OCI-LY1 (cell line): Measurements from ENCODE around the gene RUSC1.

Source experiments
- EZH2 ChIP-seq: fragments of 200-600 bp; sonication (generic), shearing (Covaris generic); IDR thresholded peaks from 2 replicates; pipeline ENCODE4 v1.8.0; 2017; ENCODE audit warnings: borderline replicate concordance, mixed run types, mild to moderate bottlenecking, antibody characterized with exemption, low read length, moderate library complexity, mixed read lengths
- TF ChIP-seq, protein P1 (sequence below): fragments of 200-600 bp; sonication (generic), shearing (Covaris generic); IDR thresholded peaks from 2 replicates; pipeline ENCODE4 v1.5.1; 2017; ENCODE audit warnings: mild to moderate bottlenecking, antibody characterized with exemption, low read length, moderate library complexity, mixed read lengths

DNA sequence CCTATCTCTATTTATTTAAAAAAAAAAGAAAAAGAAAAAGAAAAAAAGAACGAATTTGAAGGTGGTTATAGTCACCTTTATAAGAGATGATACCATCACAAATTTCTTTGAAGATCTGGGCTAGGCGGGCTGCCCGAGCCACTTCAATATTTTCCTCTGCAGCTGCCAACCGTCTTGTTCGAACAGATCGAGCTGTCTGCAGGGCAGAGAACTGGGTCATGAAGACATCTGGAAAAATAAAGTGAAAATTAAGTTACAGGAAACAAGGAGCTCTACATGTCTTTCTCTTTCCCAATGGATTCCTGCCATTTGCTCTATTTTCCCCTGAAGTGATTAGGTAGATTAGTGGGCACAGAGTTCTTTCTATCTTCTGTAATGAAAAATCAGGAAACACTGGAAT lies 31.9 kb downstream of the RUSC1 start:
- TF ChIP-seq, protein P1, sequence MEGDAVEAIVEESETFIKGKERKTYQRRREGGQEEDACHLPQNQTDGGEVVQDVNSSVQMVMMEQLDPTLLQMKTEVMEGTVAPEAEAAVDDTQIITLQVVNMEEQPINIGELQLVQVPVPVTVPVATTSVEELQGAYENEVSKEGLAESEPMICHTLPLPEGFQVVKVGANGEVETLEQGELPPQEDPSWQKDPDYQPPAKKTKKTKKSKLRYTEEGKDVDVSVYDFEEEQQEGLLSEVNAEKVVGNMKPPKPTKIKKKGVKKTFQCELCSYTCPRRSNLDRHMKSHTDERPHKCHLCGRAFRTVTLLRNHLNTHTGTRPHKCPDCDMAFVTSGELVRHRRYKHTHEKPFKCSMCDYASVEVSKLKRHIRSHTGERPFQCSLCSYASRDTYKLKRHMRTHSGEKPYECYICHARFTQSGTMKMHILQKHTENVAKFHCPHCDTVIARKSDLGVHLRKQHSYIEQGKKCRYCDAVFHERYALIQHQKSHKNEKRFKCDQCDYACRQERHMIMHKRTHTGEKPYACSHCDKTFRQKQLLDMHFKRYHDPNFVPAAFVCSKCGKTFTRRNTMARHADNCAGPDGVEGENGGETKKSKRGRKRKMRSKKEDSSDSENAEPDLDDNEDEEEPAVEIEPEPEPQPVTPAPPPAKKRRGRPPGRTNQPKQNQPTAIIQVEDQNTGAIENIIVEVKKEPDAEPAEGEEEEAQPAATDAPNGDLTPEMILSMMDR: no peak
- TF ChIP-seq EZH2: no peak
